Panc1 (cell line): Measurements from ENCODE around the gene IGLL5. TPM values are rescaled to one million over a fixed set of nuclear protein-coding genes. Genes with fewer than 3 reads are reported as not detected.

Source experiments
- ATAC-seq: fragments of 200-7000 bp; cut with Tn5 transposase; 2 replicates; pipeline ENCODE4 v1.9.1; 2020; ENCODE audit warnings: mild to moderate bottlenecking, moderate library complexity
- BruUV-seq: library from RNA; stranded (reverse); fragments of 400-500 nt; replicated peaks from 2 replicates; lab custom pipeline; 2021; lab: Mats Ljungman, UMichigan
- CTCF ChIA-PET: fragments of 300-600 bp; sonication (Branson Sonifier 250); formaldehyde crosslinking; loops from one replicate; lab custom pipeline; 2022; ENCODE audit warnings: antibody characterized with exemption; lab: Charles Lee
- POLR2A ChIA-PET: fragments of 300-600 bp; sonication (Branson Sonifier 250); formaldehyde crosslinking; loops from one replicate; lab custom pipeline; 2022; ENCODE audit warnings: antibody characterized with exemption; lab: Charles Lee
- DNase-seq: peaks from one replicate; pipeline ENCODE4 v3.0.0-alpha.2; 2010; ENCODE audit warnings: low read depth, low spot score
- H3K27ac ChIP-seq: 2 replicates; pipeline ENCODE4 v1.5.1; 2011; ENCODE audit warnings: mild to moderate bottlenecking, low read length, inconsistent platforms
- H3K27me3 ChIP-seq: fragments of 200-500 bp; sonication (Bioruptor generic); 2 replicates; pipeline ENCODE4 v1.6.0; 2014; ENCODE audit warnings: low read length, inconsistent platforms; ENCODE audit not compliant: control insufficient read depth, insufficient read depth
- H3K36me3 ChIP-seq: fragments of 200-500 bp; sonication (Bioruptor generic); 2 replicates; pipeline ENCODE4 v1.5.1; 2014; ENCODE audit warnings: inconsistent platforms, mild to moderate bottlenecking, low read length, moderate library complexity; ENCODE audit not compliant: control insufficient read depth, insufficient read depth
- H3K4me1 ChIP-seq: 2 replicates; pipeline ENCODE4 v1.5.1; 2011; ENCODE audit warnings: inconsistent platforms, mild to moderate bottlenecking, low read length, moderate library complexity; ENCODE audit not compliant: control insufficient read depth, insufficient read depth
- H3K4me3 ChIP-seq, 2 experiments: 2 replicates each; pipeline ENCODE4 v1.5.1; 2011 to 2012; ENCODE audit warnings: low read depth in 2 of 2, low read length in 2 of 2, mild to moderate bottlenecking in 2 of 2, inconsistent platforms in 1 of 2, moderate library complexity in 1 of 2
- H3K9me3 ChIP-seq: fragments of 200-500 bp; sonication (Bioruptor generic); 2 replicates; pipeline ENCODE4 v1.5.1; 2014; ENCODE audit warnings: low read depth, mild to moderate bottlenecking, inconsistent platforms, low read length, moderate library complexity; ENCODE audit not compliant: control insufficient read depth, insufficient read depth
- POLR2AphosphoS5 ChIP-seq: IDR thresholded peaks from 2 replicates; pipeline ENCODE4 v1.6.1; 2012; ENCODE audit warnings: mild to moderate bottlenecking, low read depth, low read length, moderate library complexity
- SIN3A ChIP-seq: IDR thresholded peaks from 2 replicates; pipeline ENCODE4 v1.6.1; 2012; ENCODE audit warnings: low read depth, mild to moderate bottlenecking, low read length, moderate library complexity, borderline replicate concordance; ENCODE audit not compliant: insufficient read depth
- TCF7L2 ChIP-seq: IDR thresholded peaks from 2 replicates; pipeline ENCODE4 v1.6.1; 2011; ENCODE audit warnings: mild to moderate bottlenecking, low read depth, low read length, inconsistent platforms
- in situ Hi-C: cut with HindIII; loops from 2 replicates; pipeline ENCODE4 v1.10.0; 2016; ENCODE audit warnings: low sequenced_read_pairs, low pct_unique_long_range_greater_than_20kb
- intact Hi-C: fragments of 100-400 bp; cut with micrococcal nuclease; formaldehyde crosslinking; loops from one replicate; pipeline ENCODE4 v1.10.0; 2022; ENCODE audit not compliant: unreplicated experiment
- total RNA-seq: library from RNA; stranded (reverse); gene quantifications from one replicate; pipeline ENCODE4 v1.2.1, GENCODE V29; 2021; ENCODE audit not compliant: unreplicated experiment
- TF ChIP-seq, protein P1 (sequence below), 2 experiments: IDR thresholded peaks; 2 replicates each; pipeline ENCODE4 v1.6.1; 2011 to 2012; ENCODE audit warnings: low read depth in 2 of 2, control low read depth in 1 of 2, low read length in 1 of 2, mild to moderate bottlenecking in 1 of 2, moderate library complexity in 1 of 2; ENCODE audit not compliant: insufficient read depth in 1 of 2
- TF ChIP-seq, protein P2 (sequence below): fragments of 450-650 bp; IDR thresholded peaks from 2 replicates; pipeline ENCODE4 v1.5.1; 2017; ENCODE audit warnings: mild to moderate bottlenecking

Gene IGLL5
- total RNA-seq, 1 experiment from 2014 or later, result not detected

DNA sequence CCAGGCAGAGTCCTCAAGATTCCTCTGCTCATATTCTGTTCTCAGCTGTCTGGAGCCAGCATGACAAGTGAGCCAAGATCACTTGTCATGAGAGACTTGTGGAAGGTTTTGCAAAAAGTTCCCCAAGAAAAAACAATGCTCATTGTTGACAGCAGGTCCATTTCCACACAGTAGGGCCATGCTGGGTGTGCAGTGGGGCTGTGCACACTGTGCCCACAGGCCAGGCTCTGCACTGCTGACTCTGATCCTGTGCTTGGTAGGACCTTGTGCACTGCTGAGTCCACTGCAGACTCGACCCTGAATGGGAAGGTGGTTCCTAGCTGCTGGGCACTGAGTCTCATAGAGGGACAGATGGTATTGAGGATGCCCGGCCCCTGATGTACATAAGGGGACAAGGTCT is 33.9 kb upstream of the IGLL5 start:
- ATAC-seq (no peak), DNase-seq (no peak)
- ChIA-PET CTCF (no interaction called here), POLR2A (no interaction called here)
- peaks cover 2% of the 10 kb centered on the region for H3K27me3 ChIP-seq
- no peaks in the 10 kb centered on the region for H3K36me3 ChIP-seq
- no peak overlapping the region for H3K4me3 ChIP-seq
- in situ Hi-C loops (no loop called here), intact Hi-C loops (no loop called here)
- no peak overlapping the region for H3K27ac ChIP-seq
- no TSS peak for BruUV-seq
- no peaks in the 10 kb centered on the region for H3K4me1 ChIP-seq
- TF ChIP-seq, protein P1, sequence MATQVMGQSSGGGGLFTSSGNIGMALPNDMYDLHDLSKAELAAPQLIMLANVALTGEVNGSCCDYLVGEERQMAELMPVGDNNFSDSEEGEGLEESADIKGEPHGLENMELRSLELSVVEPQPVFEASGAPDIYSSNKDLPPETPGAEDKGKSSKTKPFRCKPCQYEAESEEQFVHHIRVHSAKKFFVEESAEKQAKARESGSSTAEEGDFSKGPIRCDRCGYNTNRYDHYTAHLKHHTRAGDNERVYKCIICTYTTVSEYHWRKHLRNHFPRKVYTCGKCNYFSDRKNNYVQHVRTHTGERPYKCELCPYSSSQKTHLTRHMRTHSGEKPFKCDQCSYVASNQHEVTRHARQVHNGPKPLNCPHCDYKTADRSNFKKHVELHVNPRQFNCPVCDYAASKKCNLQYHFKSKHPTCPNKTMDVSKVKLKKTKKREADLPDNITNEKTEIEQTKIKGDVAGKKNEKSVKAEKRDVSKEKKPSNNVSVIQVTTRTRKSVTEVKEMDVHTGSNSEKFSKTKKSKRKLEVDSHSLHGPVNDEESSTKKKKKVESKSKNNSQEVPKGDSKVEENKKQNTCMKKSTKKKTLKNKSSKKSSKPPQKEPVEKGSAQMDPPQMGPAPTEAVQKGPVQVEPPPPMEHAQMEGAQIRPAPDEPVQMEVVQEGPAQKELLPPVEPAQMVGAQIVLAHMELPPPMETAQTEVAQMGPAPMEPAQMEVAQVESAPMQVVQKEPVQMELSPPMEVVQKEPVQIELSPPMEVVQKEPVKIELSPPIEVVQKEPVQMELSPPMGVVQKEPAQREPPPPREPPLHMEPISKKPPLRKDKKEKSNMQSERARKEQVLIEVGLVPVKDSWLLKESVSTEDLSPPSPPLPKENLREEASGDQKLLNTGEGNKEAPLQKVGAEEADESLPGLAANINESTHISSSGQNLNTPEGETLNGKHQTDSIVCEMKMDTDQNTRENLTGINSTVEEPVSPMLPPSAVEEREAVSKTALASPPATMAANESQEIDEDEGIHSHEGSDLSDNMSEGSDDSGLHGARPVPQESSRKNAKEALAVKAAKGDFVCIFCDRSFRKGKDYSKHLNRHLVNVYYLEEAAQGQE (IDR thresholded peaks at IDR 0.05; ENCODE audit: insufficient read depth in 1 of 2, low read depth in 2 of 2, low read length in 1 of 2), result no peak
- TF ChIP-seq, protein P2, sequence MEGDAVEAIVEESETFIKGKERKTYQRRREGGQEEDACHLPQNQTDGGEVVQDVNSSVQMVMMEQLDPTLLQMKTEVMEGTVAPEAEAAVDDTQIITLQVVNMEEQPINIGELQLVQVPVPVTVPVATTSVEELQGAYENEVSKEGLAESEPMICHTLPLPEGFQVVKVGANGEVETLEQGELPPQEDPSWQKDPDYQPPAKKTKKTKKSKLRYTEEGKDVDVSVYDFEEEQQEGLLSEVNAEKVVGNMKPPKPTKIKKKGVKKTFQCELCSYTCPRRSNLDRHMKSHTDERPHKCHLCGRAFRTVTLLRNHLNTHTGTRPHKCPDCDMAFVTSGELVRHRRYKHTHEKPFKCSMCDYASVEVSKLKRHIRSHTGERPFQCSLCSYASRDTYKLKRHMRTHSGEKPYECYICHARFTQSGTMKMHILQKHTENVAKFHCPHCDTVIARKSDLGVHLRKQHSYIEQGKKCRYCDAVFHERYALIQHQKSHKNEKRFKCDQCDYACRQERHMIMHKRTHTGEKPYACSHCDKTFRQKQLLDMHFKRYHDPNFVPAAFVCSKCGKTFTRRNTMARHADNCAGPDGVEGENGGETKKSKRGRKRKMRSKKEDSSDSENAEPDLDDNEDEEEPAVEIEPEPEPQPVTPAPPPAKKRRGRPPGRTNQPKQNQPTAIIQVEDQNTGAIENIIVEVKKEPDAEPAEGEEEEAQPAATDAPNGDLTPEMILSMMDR, result no peak
- TF ChIP-seq SIN3A (no peak), POLR2AphosphoS5 (no peak), TCF7L2 (no peak)
- H3K9me3 ChIP-seq, result no peaks in the 10 kb centered on the region

DNA sequence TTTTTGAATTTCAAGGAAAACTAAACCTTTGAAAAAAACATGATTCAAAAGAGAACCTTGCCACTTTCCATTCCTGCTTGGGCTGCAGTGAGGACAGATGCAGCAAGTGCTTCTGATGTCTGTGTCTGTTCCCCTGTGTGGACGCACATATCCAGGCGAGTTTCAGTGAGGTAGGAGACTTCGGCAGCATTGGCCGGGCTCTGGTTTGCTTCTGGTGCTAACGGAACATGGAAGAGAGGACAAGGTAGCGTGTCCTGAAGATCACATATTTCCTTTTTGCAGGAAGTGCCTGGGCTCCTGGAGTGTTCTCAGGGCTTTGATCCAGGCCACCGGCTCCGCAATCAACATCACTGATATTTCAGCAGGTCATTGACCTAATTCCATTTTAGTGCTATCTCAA is 33.1 kb upstream of the IGLL5 start:
- Histone ChIP-seq H3K36me3 (no peaks in the 10 kb centered on the region), H3K27me3 (peaks cover 7% of the 10 kb centered on the region), H3K27ac (no peak overlapping the region), H3K4me1 (no peaks in the 10 kb centered on the region), H3K4me3 (no peak overlapping the region), H3K9me3 (no peaks in the 10 kb centered on the region)
- DNase-seq (no peak), ATAC-seq (no peak)
- CTCF ChIA-PET, result no interaction called here
- TF ChIP-seq TCF7L2 (no peak), SIN3A (no peak), POLR2AphosphoS5 (no peak)
- TF ChIP-seq, protein P1 (IDR thresholded peaks at IDR 0.05; ENCODE audit: insufficient read depth in 1 of 2, low read depth in 2 of 2, low read length in 1 of 2), result no peak
- TF ChIP-seq, protein P2, result no peak
- in situ Hi-C loops, result no loop called here
- no TSS peak for BruUV-seq
- intact Hi-C loops, result no loop called here
- POLR2A ChIA-PET, result no interaction called here
